GM21528 (cell line): Measurements from ENCODE around the gene DBN1.

Experiments used
- ATAC-seq: cut with Tn5 transposase; IDR thresholded peaks from one replicate; pipeline ENCODE4 v1.9.1; 2021; ENCODE audit warnings: mild to moderate bottlenecking, moderate library complexity; ENCODE audit not compliant: unreplicated experiment, low FRiP score

Gene DBN1

DNA sequence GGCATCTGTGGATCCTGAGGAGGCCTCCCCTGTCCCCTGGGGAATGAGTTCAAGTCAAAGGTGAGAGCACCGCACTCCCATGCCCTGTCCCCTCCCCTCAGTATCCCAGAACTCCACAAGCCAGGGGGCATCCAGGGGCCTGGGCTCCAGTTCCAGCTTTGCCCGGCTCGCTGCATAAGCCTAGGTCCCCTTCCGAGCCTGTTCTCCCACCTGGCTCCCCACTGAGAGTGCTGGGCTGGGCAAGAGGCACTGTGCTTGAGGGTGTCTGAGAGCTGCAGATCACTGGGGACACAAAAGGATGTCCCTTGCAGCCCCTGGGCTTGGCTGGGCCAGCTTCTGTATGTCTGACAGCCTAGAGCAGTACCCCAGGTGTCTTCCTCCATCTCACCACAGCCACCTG lies 31.6 kb upstream of the DBN1 start:
- ATAC-seq = no peak

DNA sequence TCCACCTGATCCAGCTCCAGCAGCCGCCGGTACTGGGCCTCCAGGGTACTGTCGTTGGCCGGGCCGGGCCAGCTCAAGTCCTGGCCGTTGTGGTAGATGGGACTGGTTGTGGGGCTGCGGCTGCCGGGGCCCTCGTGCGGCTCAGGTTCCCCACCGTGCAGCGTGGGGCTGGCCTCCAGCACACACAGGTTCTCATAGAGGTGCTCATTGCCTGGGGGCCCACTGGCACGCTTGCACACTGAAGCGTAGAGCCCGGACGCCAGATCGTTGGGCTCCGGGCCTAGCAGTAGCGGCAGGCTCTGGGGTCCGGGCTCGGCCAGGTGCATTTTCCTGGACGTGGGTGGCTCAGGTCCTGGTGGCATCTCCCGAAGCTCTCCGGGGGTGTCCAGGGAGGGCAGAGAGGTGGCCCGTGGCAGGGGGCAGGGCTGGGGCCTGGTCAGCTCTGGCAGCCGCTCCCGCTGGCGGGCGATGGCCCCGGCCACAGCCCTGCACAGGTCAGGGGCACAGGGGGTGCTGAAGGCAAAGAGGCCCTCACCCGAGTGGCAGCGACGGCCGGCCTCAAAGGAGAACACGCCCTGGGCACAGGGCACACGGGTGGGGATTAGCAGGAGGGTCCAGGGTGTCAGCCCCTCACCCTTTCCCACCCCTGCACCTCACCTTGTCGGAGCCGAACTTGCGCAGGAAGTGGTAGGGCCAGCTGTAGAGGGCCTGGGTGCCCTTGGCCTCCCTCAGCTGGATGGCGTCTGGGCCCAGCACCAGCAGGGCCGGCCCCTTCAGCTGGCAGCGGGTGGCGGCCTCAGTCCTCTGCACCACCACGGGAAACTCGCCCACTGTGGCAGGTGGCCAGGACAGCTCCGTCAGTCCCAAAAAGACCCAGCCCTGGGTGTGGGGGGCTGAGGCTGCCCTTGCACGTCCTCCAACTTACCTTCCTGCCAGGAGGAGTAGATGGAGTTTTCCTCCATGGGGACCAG lies 30.9 kb upstream of the DBN1 start:
- ATAC-seq = no peak

DNA sequence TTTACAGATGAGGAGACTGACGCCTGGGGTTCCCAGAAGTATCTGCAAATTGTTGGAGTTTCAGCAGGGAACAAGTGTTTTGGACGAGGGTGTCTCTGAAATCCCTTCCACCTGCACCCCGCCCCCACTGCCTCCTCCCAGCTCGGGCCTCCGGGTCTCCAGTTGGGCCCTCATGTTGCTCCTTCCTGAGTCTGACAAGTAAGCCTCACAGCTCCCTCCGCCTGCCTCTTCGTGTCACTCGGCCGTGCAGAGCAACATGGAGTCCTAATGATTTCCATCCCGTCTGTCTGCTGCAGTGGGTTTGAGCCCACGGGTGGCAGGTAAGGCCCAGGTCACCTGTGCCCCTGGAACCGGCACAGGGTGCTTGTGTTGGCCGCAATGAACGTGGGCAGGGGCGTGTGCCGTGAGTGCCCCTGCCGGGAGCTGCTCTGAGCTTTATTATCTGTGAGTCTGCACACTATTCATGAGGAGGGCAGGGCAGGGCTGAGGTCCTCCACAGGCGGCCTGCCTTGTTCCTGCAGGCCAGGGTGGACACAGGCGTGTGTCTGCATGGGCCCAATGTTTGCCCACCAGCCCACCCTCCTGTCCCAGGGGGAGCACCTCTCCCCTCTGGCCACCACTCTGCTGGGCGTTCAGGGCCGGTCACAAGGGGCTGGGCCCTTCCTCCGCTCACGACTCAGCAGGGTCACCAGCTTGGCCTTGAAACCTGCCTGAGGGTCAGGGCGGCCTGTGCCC lies 30.1 kb upstream of the DBN1 start:
- ATAC-seq = no peak

DNA sequence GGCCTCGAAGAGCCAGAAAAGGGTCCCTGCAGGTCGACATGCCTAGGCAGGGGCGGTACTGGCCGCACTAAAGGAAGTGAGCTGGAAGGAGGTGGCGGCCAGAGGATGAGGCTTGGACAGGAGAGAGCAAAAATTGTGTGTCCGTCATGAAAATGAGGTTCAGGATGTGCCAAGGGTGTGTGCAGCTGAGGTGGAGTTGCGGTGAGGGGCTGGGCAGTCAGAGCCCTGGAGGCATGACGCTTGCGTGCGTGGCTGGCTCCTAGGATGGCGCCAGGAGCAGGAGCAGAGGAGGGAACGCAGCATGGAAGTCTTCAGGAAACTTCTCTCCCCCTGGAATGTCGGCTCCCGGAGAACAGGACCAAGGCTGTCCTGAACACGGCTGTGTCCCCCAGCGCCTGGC lies 29.5 kb upstream of the DBN1 start:
- no peak for ATAC-seq

DNA sequence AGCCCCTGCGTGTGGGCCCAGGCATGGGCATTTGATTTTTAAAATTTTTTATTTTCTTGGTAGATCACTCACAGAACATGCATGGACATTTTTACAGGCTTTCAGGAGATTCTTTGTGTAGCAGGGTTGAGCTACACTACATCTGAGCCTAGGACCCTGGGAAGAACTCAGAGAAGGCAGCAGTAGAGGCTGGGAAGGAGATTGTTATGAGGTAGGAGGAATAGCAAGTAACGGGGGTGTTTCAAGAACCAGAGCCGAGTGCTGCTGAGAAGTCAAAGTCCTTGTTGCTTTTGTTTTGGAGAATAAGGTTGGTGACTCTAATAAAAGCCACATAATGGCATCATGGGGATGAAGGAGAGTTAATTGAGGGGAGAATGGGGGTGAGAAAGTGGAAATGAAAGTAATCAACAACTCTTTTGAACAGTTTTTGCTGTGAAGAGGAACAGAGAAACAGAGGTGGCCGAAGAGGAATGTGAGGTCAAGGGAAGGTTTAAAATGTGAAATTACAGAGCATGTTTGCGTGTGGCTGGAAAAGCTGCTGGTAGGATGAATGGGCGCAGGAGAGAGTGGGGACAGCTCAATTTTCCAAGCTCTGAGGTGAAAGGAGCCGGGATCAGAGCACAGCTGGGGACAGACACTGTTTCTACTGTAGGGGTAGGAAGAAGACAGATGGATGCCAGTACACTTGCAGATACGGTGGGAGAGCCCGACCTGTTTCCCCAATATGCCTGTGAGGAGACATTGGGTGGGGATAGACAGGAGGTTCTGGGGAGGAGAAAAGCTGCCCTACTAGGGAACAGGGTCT lies 28.6 kb upstream of the DBN1 start:
- no peak for ATAC-seq

DNA sequence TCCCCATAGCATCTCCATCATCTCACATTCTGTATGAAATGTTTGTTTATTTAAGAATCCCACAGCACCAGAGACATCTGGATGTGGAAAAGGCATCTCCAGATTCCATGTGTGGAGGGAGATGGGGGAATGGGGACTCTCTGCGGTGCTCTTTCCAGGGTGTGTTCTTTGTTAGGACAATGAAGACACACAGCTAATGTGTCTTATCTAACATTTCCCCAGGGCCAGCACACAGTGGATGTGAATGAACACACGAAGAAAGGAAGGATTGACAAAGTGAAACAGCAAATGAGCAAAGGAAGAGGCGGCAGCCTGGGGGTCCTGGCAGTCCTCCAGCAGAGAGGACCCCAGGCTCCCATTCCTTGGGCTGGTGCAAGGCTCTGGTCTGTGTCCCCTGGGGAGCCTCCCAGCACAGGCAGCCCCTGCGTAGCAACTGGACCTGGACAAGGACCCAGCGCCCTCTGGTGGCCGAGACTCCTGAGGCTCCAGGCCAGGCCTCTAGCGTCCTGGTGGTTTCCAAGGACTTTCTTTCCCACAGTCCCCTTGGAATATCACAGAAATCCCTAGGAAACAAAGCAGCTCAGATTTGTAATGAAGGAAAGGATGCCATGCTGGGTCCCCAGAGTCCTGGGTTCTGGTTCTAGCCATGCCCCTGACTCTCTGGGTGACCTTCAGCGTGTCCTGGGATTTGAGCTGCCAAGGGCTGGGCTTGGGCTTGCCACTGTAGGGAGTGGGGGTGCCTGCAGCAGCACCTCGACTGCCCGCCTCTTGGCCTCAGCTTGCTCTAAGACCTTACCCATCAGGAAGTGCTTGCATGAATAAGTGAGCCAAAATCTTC lies 27.5 kb upstream of the DBN1 start:
- no peak for ATAC-seq

DNA sequence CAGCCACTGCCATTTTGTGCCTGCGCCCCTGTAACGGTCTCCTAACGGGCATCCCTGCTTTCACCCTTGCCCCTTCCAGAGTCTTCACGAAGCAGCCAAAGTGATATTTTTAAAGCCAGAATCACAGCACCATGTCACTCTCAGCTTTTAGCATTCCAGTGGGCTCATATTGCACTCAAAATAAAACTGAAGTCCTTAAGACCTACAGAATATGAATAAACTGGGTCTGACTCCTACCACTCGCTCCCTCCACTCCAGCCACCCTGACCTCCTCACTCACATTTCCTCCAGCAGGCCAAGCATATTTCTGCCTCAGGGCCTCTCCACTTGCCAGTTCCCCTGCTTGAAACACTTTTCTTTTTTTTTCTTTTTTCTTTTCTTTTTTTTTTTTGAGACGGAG lies 26.4 kb upstream of the DBN1 start:
- ATAC-seq = no peak

DNA sequence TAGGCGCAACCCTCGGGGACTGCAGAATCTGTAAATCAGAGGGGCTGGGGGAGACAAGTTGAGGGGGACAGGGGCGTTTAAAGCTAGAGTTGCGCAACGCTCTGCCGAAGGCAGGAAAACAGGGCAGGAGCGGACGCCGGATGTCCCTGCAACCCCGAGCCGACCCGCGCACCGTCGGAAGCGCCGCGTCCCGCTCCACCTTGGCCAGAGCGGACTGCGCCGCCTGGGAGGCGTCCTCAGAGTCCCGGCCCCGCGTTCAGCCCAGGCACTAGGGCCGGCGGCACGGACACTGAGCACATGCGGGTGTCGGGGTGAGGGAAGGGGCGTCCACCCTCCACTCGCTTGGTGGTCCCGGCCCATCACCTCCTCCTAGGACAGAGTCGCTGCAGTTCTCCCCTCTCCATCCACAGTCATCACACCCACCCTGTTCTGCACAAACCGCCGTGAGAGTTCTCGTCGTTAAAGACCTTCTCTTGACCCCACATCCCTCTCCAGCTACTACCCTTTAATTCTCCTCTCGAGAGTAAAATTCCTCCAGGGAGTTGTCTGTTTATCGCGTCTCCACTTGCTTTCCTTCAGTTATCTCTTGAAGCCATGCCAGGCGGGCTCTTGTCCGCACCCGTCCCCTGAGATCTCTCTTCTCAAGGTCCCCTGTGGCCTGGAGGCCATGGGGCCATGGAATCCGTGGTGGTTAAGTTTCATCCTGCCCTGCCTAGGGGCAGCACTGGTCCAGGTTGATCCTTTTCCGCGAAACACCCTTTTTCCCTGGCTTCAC lies 24.8 kb upstream of the DBN1 start:
- ATAC-seq = no peak

DNA sequence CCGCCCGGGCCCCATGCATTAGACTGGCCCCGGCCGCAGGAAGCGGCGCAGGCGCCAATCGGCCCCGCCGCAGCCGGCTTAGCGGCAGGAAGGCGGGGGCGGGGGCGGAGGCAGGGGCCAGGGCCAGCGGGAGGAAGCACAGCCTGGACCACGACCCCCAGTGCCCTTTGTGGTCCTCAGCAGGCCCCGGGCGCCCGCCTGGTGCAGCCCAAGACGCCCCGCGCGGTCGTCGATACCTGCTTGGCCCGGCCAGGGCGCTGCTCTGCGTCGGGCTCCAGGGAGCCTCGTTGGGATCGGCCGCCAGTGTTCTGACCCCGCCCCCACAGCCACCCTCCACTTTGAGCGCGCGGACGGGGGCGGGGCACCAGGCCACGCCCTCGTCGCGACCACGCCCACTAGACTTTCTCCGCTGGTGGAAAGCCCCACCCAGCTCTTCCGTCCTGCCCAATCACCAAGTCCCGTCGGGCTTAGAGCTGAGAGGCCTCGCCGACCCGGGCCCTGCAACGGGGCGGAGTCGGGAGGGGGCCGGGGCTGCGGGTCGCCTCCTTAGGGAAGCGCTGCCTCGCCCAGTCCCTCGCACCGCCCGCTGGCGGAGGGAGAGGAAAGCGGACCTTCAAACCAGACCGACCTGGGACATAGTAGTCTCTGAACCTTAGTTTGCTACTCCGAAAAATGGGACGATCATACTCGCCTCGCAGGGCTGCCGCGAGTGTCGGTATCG lies 24.0 kb upstream of the DBN1 start, which contains the start of gene PDLIM7:
PDLIM7 (minus strand) TSS at position 313 of the 721 bp plus-strand sequence. CDS start 1,092 bp downstream, outside the sequence.
- ATAC-seq = peak; percentile 71

DNA sequence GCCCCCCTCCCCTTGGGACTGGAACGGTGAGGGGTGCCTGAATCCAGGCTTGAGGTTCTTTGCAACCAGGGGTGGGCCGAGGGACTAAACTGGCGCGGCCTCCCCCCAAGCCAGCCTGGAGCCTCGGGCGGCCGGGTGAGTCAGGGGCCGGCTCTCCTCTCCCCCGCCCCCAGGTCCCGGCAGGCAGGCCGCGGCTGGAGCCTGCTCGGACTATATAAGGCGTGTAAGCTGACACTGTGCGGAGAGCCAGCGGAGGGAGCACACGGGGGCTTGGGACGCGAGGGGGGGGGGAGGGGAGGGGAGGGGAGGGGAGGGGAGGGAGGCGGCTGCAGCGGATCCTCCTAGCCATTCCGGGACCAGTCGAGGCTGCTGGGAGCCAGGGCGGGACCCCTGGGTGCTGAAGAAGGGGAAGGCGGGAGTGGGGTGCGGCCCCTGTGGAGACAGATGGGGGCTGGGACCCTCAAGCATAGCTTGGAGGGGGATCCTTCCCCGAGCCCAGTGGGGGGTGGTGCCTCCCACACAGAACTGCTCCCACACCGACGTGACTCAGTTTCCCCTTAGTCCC lies 23.4 kb upstream of the DBN1 start:
- ATAC-seq = no peak

DNA sequence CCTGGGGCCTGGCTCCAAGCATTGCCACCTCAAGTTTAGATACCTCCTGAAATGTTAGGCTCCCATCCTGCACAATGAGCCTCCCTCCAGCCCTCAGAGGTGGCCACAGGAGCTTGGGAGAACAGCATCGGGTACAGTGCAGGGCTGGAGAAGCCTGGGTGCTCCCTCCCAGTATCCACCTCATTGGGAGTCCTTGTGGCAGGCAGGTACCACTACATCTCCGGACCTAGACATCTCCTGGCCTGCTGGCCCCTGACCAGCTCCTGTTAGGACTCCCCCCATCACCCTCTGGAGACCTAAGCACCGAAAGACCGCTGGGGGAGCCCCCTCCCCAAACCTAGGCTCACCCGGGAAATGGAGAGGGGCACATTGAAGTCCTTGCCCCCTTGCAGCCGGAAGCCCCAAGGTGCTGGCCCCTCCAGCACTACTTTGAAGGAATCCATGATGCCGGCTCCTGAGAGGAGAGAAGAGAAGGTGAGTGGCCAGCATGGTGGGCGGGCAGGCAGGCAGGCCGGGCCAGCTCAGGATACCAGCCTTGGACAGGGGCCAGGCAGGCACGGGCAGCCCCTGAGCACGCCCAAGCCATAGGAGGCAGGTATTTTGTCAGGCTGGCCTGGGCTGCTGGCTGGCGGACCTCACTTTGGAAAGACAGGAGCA lies 22.8 kb upstream of the DBN1 start:
- ATAC-seq = no peak

DNA sequence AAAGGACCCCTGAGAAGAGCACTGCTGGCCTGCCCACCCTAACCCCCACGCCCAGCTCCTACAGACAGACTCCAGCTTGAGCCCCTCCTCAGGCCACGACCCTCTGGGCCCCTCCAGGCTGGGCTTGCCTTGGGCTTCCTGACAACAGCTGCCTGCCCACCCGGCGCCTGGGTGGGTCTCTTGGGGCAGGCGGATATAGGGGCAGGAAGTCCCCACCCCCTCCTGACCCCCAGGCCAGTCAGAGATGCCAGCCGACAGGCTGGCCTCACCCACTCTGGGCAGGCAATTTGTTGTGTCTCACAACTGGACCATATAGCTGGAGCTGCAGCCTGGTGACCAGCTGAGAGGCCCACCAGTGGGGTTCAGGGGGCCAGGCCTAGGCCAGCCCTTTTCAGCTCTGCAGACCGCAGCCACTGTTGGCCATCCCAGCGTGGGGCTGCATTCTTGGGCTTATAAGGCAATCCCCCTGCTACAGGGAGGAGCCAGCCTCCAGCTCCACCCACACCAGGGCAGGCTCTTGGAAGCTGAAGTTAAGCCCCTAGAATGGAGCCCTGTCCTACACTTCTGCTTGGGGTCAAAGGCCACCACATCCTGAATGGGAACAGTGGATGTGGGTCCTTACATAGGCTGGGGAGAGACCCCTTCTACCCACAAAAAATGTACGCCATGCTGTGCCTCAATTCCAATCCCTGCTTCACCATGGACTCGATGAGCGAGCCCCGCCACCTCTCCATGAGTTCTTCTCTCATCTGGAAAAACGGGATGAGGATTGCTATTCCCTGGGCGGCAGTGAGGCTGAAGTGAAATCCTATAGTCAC lies 22.0 kb upstream of the DBN1 start:
- no peak for ATAC-seq

DNA sequence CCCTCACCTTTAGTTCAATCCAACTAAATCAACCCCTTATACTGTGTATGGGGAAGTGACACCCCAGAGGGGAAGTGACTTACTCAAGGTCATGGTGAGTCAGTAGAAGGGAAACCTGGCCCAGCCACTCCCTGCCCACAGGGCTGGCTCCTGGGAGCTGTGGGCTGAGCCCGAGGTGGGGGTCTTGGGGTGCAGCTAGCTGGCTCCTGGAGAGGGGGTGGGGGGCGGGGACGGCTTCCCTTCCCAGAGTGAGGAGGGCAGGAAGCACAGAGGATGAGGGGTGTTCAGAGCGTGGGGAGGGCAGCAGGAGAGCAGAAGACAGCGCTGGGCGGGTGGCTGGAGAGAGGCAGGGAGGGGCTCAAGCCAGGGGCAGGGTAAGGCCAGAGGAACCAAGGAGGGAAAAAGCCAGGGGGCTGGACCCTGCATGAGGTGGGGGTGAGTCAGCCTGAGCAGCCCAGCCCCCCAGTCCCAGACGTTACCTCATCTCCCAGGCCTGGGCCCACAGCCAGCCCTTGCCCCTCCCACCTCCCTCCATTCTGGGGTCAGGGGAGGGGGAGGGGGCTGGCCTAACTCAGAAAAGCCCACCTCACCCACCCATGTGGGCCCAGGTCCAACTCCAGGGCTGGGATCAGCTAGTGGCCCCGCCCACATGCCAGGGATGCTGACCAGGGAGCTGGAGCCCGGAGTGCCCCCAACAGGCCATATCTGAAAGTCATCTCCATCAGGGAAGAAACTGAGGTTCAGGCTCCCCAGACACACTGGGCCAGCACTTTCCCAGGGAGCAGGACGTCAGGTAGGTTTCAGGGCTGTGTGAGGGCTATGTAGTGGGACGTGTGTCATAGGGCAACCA lies 21.1 kb upstream of the DBN1 start:
- no peak for ATAC-seq

DNA sequence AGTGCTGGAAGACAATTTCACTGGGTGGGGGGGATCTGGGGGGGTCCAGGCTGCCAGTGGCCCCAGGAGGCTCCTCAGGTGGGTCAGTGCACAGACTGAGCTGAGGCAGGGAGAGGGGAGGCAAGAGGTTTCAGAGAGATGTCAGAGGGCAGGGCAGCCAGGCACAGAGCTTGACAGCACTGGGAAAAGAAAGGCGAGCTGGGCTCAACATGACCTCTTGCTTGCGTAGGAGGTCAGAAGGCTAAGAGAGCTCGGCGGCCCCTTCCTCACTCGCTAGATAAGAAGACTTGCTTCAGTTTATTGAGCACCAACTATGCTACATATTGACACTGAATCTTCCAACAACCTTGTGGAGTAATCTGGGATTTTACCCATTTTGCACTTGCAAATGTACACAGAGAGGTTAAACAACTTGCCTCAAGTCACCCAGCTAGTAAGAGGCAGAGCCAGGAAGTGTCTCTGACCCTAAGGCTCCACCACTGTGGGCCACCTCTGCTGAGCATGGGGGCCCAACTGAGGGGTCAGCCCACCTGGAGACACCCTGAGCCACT lies 20.4 kb upstream of the DBN1 start:
- ATAC-seq = no peak

DNA sequence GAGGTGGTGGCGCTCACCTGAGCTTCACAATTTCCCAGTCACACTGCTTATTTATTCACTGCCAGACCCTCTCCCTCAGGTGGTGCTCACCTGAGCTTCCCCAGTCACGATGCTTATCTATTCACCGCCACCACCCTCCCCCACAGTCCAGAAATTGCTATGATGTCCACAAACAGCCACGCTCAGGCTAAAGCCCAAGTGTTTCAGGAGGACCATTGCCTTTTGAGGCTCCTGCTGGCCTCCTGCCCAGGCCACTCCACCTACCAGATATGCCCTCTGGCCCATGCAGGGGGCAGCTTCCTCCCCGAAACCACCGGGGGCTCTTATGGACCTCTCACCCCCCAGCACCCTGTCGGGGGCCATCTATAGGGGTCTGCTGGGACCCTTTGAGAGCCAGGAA lies 19.4 kb upstream of the DBN1 start:
- no peak for ATAC-seq
